ENCODE results near the gene MVK.

Gene MVK

DNA sequence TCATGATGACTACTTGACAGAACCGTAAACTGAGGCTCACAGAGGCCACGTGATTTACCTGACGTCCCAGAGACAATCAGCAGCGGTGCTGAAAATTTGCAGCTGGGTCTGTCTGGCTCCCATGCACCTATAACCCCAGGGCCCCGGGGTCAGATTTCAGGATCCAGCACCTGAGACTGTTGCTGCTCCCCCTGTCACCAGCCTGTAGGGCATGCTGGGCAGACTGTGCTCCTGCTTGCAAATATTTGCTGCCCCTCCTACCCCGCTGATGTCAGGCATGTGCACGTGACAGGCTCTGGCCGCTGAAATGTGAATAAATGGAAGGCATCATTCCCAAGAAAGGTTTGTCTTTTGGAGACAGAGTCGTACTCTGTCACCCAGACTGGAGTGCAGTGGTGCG is 6.3 kb upstream of the MVK start:
- no peak for DNase-seq (ENCODE audit: low read depth)

- no peak for DNase-seq (ENCODE audit: low read depth)
These were observed 5.6 kb upstream of the MVK start for GRCh38 chr12:109567967-109568366.

DNA sequence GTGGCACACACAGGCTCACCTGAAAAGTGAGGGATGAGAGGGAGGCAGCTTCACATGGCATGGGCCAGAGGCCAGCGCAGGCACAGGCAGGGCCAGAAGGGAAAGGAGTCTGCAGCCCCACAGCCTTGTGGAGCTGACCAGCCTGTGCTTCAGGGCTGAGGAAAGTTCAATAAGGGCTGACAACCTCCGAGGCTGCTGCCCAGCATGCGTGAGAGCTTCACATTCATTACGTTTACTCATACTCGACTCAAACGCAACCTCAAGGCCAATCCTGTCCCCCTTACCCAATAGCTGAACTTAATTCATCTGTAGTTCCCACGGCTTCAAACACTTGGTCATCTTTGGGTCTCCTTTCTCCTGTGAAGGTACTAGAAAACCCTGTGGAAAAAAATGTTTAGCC is 5.1 kb upstream of the MVK start:
- DNase-seq (ENCODE audit: low read depth): no peak

GRCh38 chr12:109571773-109572505 is 1.7 kb upstream of the MVK start:
- no peak for DNase-seq (ENCODE audit: low read depth)

DNA sequence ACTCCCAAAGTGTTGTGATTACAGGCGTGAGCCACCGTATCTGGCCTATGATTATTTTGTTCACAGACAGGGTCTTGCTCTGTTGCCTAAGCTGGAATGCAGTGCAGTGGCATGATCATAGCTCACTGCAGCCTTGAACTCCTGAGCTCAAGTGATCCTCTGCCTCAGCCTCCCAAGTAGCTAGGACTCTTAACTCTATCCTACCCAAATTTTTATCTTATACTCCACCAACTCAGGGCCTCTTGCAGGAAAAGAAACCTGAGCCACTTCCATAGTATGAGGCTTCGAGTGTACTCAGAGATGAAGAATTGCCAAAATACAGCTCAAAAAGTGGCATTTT is 1.1 kb upstream of the MVK start:
- DNase-seq (ENCODE audit: low read depth): no peak

- DNase-seq (ENCODE audit: low read depth): no peak
These were observed 285 bp downstream of the MVK start for GRCh38 chr12:109573914-109574244.

- no peak for DNase-seq (ENCODE audit: low read depth)
These were observed 2.1 kb downstream of the MVK start for GRCh38 chr12:109575683-109576082.

DNA sequence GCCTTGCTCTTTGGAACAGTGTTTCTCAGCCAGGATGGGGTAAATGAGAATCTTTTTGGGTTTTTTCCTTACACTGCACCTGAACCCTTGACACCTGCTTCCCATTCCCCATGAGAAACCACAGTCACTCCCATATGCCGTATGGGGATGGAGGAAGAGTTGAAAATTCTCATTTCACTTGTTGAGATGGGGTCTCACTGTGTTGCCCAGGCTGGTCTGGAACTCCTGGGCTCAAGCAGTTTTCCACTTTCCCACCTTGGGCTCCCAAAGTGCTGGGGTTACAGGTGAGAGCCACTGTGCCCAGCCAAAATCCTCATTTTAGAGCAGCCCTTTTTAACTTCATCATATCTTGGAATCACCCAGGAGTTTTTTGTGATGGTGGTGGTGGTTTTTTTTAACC is 3.7 kb downstream of the MVK start:
- no peak for DNase-seq (ENCODE audit: low read depth)

DNA sequence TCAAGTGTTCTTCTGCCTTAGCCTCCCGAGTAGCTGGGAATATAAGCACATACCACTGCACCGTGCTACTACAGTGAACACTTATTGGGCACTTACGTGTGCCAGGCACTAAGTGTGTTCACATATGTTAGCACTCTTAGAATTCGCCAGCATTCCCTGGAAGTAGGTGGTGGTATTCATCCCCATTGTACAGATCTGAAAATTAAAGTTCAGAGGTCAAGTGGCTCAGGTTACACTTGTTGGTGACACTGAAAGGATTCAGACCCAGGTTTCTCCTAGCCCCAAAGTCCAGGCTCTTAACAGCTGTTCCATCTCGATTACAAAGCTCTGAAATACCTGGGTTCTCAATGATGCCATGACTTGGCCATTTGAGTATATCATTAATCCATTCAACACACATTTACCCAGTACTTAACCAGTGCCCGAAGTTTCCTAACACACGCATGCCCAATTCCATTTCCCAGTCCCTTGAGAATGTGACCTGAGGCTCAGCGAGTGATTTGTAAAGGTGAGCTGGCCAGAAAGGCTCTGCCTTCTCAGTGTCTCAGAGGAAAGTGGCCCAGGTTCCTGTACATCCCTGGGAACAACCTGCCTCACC is 4.8 kb downstream of the MVK start:
- DNase-seq (ENCODE audit: low read depth): no peak

DNA sequence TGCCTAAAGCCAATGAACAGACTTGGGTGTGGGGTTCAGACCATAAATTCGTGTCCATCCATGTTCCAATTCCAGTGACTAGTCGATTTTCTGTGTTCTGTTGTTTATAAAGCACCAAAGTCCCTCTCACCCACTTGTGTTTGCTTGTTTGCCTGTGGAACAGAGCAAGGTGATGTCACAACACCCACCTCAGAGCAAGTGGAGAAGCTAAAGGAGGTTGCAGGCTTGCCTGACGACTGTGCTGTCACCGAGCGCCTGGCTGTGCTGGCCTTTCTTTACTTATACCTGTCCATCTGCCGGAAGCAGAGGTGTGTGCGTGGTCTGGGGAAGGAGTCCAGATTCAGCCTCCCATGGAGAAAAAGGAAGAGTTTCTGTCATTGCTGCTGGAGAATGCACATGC is 6.0 kb downstream of the MVK start:
- DNase-seq (ENCODE audit: low read depth): no peak

GRCh38 chr12:109580272-109580671 is 6.7 kb downstream of the MVK start:
- DNase-seq (ENCODE audit: low read depth): no peak

- DNase-seq (ENCODE audit: low read depth): no peak
These were observed 7.2 kb downstream of the MVK start for GRCh38 chr12:109580684-109581333.

GRCh38 chr12:109581334-109581691 is 7.7 kb downstream of the MVK start:
- DNase-seq (ENCODE audit: low read depth): no peak

- no peak for DNase-seq (ENCODE audit: low read depth)
These were observed 8.3 kb downstream of the MVK start for GRCh38 chr12:109581856-109582255.

DNA sequence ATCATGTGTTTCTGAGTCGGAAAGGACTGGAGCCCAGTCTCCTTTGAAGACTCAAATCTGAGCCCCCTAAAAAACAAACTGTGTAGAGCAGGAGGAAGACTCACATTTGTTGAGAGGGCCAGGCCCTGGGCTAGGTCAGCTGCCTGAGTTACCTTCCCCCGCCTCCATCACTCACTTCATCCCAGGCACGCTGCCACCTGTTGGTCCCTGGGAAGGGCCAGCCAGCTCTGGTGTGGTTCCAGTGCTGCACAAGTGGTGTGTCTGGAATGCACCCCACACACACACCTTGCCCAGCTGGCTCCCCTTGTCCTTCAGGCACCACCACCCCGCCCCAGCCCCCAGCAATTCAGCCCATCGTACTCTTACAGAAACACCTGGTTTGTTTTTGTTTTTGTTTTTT is 9.0 kb downstream of the MVK start:
- DNase-seq (ENCODE audit: low read depth): no peak

GRCh38 chr12:109583733-109584132 is 10.1 kb downstream of the MVK start:
- DNase-seq (ENCODE audit: low read depth): no peak

DNA sequence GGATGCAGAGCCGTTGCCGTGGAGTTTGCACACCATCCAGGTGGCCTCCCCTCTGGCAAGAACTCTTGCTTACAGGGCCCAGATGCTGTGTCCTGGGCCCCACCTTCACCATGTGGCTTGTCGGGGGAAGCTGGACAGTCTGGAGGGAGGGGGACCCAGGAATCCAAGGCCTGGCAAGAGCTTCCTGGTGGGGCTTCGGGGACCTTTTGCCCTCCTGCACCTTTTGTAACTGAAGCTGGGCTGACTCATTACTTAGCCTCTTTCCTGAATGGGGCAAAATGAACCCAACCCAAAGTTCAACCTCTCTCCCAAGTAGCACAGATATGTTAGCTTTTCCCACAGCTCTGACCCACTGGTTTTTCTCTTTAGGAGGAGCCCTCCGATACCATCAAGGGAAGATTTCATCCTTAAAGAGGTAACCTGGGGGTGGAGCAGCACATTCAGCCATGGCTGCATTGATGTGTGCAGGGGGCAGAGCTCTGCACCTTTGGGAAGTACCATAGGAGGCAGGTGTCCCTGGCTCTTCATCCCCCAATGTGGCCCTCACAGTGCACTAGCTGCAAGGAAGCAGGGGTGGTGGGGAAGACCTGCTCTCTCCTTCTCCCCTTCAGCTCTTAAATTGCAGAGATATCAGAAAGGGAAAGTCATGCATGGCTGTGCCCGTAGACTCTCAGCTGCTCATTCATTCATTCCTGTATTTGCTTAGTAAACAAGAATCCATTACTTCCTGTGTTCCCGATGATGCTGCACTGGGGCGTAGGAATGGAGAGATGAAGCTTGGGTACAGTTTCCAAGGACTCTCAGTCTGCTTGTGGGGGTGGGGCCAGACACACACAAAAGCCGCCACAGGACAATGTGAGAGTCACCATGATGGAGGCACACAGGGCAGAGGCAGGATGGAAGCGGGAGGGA is 13.0 kb downstream of the MVK start:
- no peak for DNase-seq (ENCODE audit: low read depth)

DNA sequence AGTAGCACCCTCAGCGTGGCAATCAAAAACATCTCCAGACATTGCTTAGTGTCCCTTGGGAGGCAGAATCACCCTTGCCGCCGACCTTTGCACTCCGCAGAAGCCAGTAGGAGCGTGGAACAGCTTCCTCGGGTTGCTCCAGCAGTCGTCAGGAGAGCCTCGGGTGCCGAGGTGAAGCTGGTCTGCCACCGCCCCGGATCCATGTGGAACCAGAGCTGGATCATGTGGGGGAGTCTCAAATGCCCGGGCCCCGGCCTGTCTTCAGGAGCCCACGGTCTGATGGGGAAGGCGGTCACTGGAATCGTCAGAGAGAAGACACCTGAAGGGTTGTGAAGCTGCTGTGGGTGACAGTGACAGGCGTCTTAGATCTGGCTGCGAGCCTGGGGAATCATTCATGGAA is 14.3 kb downstream of the MVK start:
- no peak for DNase-seq (ENCODE audit: low read depth)

GRCh38 chr12:109588461-109589239 is 15.1 kb downstream of the MVK start:
- DNase-seq (ENCODE audit: low read depth): no peak

DNA sequence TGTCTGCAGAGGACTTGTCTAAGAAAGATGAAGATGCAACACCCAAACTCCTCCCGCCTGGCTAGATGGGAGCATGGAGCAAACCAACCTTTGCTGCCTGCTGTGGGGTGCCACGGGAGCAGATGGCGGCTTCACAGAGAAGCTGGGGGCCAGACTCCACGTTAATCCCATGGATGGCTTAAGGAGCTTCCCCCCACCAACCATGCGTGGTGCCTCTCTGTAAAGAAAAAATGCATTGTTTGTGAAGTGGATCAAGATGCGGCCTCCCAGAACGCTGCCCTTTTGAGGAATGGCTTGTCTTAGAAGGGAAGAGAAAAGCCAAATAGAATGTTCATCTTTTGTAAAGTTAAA is 15.6 kb downstream of the MVK start:
- DNase-seq (ENCODE audit: low read depth): no peak

DNA sequence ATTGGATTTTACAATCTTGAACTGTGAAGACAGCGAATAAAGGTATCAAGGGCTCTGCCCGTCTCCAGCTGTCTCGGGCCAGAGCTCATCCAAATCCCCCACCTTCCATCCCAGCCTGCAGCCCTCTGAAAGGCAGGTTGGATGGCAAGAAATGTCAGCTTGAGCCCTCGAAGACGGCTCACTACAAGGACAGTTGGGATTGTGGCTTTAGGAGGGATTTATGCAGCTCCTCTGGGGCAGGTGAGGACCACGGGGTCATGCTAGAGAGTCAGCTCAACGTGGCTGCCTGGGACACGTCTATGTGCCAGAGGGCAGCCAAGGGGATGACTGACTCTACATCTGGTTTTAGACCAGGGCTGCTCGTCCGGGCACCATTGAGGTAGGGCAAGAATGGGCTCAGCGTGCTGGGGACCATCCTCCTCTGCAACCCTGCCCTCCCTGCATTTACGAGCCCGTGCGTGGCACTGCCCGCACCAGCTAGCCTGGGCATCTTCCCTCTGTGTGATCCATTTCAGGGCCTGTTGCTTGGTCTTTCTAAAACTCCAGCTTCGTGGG is 16.2 kb downstream of the MVK start:
- no peak for DNase-seq (ENCODE audit: low read depth)

- no peak for DNase-seq (ENCODE audit: low read depth)
These were observed 17.0 kb downstream of the MVK start for GRCh38 chr12:109590566-109590965.

Data from stimulated activated CD8-positive, alpha-beta memory T cell treated with anti-CD3 and anti-CD28 coated beads, Interleukin-4, amount 100 ng/mL, for 24 hours (primary cell).